ENCODE data around the gene MEX3C.

MEX3C gene

DNA sequence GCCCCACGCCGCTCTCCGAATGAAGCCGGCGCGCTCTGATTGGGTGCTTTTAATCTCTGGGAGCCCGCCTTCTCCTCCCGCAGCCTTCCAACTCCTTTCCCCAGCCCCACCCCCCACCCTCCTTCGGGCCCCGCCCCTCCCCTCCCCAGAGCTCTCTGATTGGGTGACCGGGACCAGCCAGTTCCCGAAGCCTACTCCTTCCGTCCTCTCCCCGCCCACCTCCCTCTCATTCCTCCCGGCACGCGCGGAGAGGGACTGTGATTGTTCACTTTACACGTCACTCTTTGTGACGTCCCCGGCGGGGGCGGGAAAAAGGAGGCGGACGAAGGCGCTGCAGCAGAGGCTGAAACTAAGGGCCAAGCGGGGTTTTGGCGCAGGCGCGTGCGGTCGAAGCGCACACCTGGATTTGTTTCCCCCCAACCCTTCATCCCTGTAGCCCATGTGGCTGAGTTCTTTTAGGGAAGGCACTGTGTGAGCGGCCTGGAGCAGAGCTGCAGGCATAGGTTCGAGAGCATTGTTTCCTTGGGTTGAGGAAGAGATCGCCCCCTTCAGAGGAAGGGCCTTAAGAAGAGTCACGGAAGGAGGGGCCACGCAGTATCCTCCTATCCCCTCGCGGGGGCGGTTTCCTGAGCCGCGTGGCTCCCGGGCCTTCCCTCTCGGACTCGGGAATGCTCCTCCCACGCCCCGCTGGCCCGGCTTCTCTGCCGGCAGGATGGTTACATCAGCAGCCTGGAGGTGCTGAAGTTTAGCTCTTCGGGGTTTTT lies at the start of gene MEX3C:
Gene MEX3C (minus strand): TSS at position 21 of the 764 bp plus-strand sequence. CDS start 361 bp downstream, outside the sequence.
- Histone ChIP-seq H3K4me1 (ENCODE audit: insufficient read depth, poor library complexity, severe bottlenecking) (peaks cover 15% of the 10 kb centered on the region), H3K36me3 (ENCODE audit: low read depth) (0 out of 2 replicates have a peak, but pooled peaks cover 17% of the 10 kb centered on the region), H3K4me3 (ENCODE audit: severe bottlenecking) (peak within 1 kb of the TSS; percentile 98), H3K9me3 (ENCODE audit: severe bottlenecking) (no peaks in the 10 kb centered on the region), H3K27ac (ENCODE audit: poor library complexity, severe bottlenecking) (peak within 1 kb of the TSS; percentile 88), H3K27me3 (ENCODE audit: insufficient read depth, poor library complexity, severe bottlenecking) (no peaks in the 10 kb centered on the region)
- ATAC-seq (ENCODE audit: low read depth) (peak; percentile 82), DNase-seq (ENCODE audit: low spot score) (peak; percentile 97)
- TF ChIP-seq, protein P1, sequence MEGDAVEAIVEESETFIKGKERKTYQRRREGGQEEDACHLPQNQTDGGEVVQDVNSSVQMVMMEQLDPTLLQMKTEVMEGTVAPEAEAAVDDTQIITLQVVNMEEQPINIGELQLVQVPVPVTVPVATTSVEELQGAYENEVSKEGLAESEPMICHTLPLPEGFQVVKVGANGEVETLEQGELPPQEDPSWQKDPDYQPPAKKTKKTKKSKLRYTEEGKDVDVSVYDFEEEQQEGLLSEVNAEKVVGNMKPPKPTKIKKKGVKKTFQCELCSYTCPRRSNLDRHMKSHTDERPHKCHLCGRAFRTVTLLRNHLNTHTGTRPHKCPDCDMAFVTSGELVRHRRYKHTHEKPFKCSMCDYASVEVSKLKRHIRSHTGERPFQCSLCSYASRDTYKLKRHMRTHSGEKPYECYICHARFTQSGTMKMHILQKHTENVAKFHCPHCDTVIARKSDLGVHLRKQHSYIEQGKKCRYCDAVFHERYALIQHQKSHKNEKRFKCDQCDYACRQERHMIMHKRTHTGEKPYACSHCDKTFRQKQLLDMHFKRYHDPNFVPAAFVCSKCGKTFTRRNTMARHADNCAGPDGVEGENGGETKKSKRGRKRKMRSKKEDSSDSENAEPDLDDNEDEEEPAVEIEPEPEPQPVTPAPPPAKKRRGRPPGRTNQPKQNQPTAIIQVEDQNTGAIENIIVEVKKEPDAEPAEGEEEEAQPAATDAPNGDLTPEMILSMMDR (IDR thresholded peaks at IDR 0.05; ENCODE audit: poor library complexity, severe bottlenecking), result peak; percentile 26

DNA sequence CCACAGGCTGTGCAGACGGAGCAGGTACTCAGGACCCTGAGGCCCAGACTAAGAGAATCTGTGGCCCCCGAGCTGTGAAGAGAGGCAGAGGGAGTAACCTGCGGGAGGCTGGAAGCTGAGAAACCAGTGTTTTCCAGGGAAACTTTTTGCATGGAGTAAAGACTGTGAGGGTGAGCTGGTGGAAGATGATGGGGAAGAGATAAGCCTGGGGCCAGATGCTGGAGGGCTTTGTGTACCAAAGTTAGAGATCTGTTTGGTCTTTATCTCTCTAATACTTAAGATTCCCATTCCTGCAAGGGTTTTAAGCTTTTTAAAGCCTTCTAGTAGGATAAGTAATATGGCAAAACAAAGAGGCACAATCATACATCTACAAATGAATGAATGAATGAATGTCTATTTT lies 43.7 kb upstream of the MEX3C start:
- ATAC-seq (ENCODE audit: low read depth) (no peak), DNase-seq (ENCODE audit: low spot score) (no peak)
- TF ChIP-seq, protein P1 (IDR thresholded peaks at IDR 0.05; ENCODE audit: poor library complexity, severe bottlenecking), result no peak
- no peak overlapping the region for H3K4me3 ChIP-seq (ENCODE audit: severe bottlenecking)
- no peaks in the 10 kb centered on the region for H3K27me3 ChIP-seq (ENCODE audit: insufficient read depth, poor library complexity, severe bottlenecking)
- no peaks in the 10 kb centered on the region for H3K36me3 ChIP-seq (ENCODE audit: low read depth)
- no peaks in the 10 kb centered on the region for H3K9me3 ChIP-seq (ENCODE audit: severe bottlenecking)
- peaks cover 3% of the 10 kb centered on the region for H3K4me1 ChIP-seq (ENCODE audit: insufficient read depth, poor library complexity, severe bottlenecking)
- no peak overlapping the region for H3K27ac ChIP-seq (ENCODE audit: poor library complexity, severe bottlenecking)

DNA sequence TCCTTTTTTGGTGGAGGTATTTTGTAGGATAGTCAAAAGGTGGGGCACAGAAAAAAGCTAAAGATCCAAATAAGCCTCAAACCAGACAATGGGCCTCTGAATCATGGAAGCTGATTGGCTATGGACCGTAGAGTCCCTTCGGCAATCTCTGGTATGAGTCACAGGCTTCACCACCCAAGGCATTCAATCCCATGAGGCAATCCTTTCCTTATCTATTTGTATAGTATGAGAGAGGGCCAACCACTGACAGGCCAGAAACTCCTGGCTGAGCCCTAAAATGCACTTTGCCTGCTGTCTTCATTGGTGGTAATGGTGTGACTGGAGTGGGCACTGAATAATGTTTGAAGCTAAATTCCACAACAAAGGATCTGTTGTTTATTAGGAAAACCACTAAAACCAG lies 38.7 kb upstream of the MEX3C start:
- H3K4me3 ChIP-seq (ENCODE audit: severe bottlenecking), result no peak overlapping the region

DNA sequence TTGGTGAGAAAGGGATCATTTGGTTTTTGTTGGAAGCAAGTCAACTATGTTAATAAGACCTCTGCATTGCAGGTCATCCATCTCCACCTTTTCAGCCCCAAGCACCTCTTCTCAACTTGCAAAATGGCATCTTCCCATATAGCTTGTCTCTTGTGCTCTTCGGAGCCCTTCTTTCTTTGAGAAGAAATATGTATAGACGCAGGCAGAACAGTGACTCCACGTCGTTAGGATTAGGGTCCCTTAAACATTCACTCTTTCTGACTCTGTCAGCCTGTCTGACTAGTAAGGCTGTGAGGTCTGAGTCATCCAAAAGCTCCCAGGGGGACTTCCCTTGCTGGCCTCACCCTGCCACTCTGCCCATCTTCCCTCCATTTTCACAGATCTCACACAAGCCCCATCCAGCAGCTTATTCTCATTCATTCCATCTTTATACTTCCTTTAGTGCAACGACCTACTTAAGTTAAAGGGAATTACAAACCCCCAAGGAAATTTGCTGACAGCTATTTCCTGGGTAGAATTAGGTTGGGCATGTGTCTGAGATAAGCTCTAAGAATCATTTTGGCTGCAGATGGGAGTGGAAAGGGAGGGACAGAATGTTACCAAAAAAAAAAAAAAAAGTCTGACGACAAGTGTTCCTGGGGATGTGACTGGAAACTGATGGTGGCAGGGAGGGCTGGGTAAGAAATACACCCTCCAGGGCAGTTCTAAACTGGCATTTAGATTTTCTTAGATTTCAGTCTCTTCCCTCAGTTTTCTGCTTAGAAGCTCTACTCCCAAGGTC lies 37.7 kb upstream of the MEX3C start:
- DNase-seq (ENCODE audit: low spot score), result no peak
- Histone ChIP-seq H3K4me3 (ENCODE audit: severe bottlenecking) (no peak overlapping the region), H3K27me3 (ENCODE audit: insufficient read depth, poor library complexity, severe bottlenecking) (no peaks in the 10 kb centered on the region), H3K4me1 (ENCODE audit: insufficient read depth, poor library complexity, severe bottlenecking) (peaks cover 15% of the 10 kb centered on the region), H3K27ac (ENCODE audit: poor library complexity, severe bottlenecking) (peak overlapping the region; percentile 3), H3K36me3 (ENCODE audit: low read depth) (no peaks in the 10 kb centered on the region), H3K9me3 (ENCODE audit: severe bottlenecking) (no peaks in the 10 kb centered on the region)
- ATAC-seq (ENCODE audit: low read depth), result peak; percentile 70
- TF ChIP-seq, protein P1 (IDR thresholded peaks at IDR 0.05; ENCODE audit: poor library complexity, severe bottlenecking), result no peak

More for the DNA sequence above, 38.7 kb upstream of the MEX3C start:
- H3K27me3 ChIP-seq (ENCODE audit: insufficient read depth, poor library complexity, severe bottlenecking), result no peaks in the 10 kb centered on the region
- TF ChIP-seq, protein P1 (IDR thresholded peaks at IDR 0.05; ENCODE audit: poor library complexity, severe bottlenecking), result no peak
- ATAC-seq (ENCODE audit: low read depth) (peak; percentile 98), DNase-seq (ENCODE audit: low spot score) (peak; percentile 50)
- H3K36me3 ChIP-seq (ENCODE audit: low read depth), result no peaks in the 10 kb centered on the region
- H3K9me3 ChIP-seq (ENCODE audit: severe bottlenecking), result no peaks in the 10 kb centered on the region
- peak overlapping the region; percentile 3 for H3K27ac ChIP-seq (ENCODE audit: poor library complexity, severe bottlenecking)
- H3K4me1 ChIP-seq (ENCODE audit: insufficient read depth, poor library complexity, severe bottlenecking), result peaks cover 15% of the 10 kb centered on the region
